ENCODE results near the gene IL1B.

Gene IL1B

DNA sequence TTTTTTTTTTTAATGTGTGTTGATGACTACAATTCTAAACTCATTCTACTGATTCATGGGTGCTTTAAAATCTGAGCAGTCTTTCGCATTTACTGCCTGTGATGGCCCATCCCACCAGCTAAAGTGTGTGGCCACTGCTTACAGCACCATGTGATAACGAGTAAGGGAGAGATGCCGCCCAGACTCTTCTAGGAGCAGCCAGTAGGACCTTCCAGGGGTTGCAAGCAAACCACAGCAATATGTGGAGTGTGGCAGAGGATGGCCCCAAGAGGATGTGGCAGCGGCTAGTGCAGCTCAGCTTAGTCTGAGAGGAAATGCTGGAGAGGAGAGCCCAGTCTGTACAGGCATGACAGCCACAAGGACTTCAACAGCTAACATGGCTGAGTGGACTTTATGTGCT is 14.9 kb downstream of the IL1B start:
- TF ChIP-seq Cebpa-rat (IDR thresholded peaks at IDR 0.05): no peak
- Histone ChIP-seq H3K27me3 (no peaks in the 10 kb centered on the region), H3K36me3 (peaks cover 0 to 6% (median 0%) of the 10 kb centered on the region in 11 experiments; a peak in 1 of 22 replicates), H3K4me1 (peaks cover 30 to 49% (median 40%) of the 10 kb centered on the region in 10 experiments), H3K9ac (peak overlapping the region in 3 of 11 experiments; percentile 1 to 24 (median 3); a peak in 3 of 22 replicates), H3K9me3 (replicated peaks in 1 of 11) (peaks cover 0 to 29% (median 19%) of the 10 kb centered on the region in 11 experiments; a peak in 18 of 22 replicates), H3K4me2 (peak overlapping the region; percentile 30 to 64 (median 56)), H3K4me3 (no peak overlapping the region), H4K20me1 (no peaks in the 10 kb centered on the region), H3K27ac (peak overlapping the region in 8 of 11 experiments; percentile 0 to 60 (median 41); a peak in 14 of 22 replicates)

DNA sequence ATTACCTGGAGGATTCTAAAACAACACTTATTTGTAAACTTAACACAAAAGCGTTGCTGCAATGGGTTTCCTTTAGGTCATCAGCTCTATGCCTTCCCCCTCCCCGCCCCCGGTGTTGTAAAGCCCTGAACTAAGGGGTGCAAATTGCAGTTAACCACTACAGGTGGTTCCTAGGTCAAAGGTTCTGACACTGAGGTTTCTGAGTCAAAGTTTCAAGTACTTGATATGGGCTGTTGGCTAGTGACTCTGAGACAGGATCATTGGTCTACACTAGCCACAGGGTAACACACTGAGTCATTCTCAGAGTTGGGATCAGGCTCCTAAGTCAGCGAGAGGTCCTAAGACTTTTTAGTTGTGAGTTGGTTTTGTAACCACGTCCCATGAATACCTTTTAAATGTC is 15.4 kb downstream of the IL1B start:
- 0 out of 22 replicates have a peak, but pooled peaks cover 0 to 6% (median 0%) of the 10 kb centered on the region in 11 experiments for H3K36me3 ChIP-seq
- peaks cover 0 to 30% (median 13%) of the 10 kb centered on the region in 11 experiments; a peak in 18 of 22 replicates for H3K9me3 ChIP-seq (replicated peaks in 1 of 11)
- no peak for TF ChIP-seq Cebpa-rat (IDR thresholded peaks at IDR 0.05)
- peaks cover 30 to 49% (median 40%) of the 10 kb centered on the region in 10 experiments for H3K4me1 ChIP-seq
- H3K4me2 ChIP-seq: peak overlapping the region in 10 of 11 experiments; percentile 21 to 64 (median 56); a peak in 19 of 22 replicates
- no peak overlapping the region for H3K4me3 ChIP-seq
- peak overlapping the region in 5 of 11 experiments; percentile 33 to 56 (median 47); a peak in 9 of 22 replicates for H3K27ac ChIP-seq
- H3K27me3 ChIP-seq: no peaks in the 10 kb centered on the region
- H4K20me1 ChIP-seq: no peaks in the 10 kb centered on the region
- no peak overlapping the region for H3K9ac ChIP-seq

DNA sequence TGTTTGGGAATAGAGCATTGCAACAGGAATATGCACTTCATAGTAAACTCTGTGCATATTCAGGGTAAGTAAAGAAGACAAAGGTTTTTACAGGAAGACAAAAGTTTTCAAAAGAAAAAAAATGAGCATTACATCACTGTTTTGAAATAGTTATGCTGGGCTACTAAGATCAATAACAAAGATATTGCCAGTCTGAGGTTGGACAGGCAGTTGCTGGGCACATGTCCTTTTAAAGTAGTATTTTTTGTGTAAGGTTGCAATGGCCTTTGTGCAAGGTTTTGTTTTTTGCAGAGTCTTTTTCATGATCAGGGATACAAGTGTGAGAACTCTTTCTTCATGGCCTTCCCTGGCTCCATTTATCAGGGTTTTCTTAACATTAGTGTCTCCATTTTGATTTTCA is 16.2 kb downstream of the IL1B start:
- H3K4me2 ChIP-seq: peak overlapping the region in 2 of 11 experiments; percentile 30 to 58; a peak in 2 of 22 replicates
- H3K27me3 ChIP-seq: no peaks in the 10 kb centered on the region
- TF ChIP-seq Cebpa-rat (IDR thresholded peaks at IDR 0.05): no peak
- H3K4me1 ChIP-seq: peaks cover 30 to 49% (median 37%) of the 10 kb centered on the region in 10 experiments
- H3K36me3 ChIP-seq: 0 out of 22 replicates have a peak, but pooled peaks cover 0 to 5% (median 0%) of the 10 kb centered on the region in 11 experiments
- no peak overlapping the region for H3K9ac ChIP-seq
- H4K20me1 ChIP-seq: no peaks in the 10 kb centered on the region
- peaks cover 0 to 36% (median 15%) of the 10 kb centered on the region in 11 experiments; a peak in 17 of 22 replicates for H3K9me3 ChIP-seq (replicated peaks in 1 of 11)
- peak overlapping the region in 1 of 11 experiments; percentile 33; a peak in 1 of 22 replicates for H3K27ac ChIP-seq
- no peak overlapping the region for H3K4me3 ChIP-seq

DNA sequence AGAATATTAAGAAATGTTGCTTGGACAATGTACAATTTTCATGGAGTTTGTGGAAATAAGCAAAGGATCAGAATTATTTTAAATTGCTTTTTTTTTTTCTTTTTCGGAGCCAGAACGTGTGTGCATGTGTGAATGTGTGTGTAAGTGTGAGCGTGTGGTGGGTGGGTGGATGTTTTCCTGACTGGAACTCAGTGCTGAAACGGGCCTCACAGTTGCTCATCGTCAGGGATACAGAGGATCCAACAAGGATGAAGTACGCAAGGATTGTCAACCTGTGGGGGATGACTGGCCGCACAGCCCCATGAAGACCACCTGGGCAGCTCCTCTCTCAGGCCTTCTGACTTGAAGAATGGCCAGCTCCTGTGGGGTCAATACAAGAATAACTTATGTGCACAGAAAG is 17.5 kb downstream of the IL1B start:
- no peak overlapping the region for H3K4me3 ChIP-seq
- no peak overlapping the region for H3K9ac ChIP-seq
- H3K4me1 ChIP-seq: peaks cover 19 to 37% (median 28%) of the 10 kb centered on the region in 10 experiments
- H3K36me3 ChIP-seq: no peaks in the 10 kb centered on the region
- no peak for TF ChIP-seq Cebpa-rat (IDR thresholded peaks at IDR 0.05)
- no peaks in the 10 kb centered on the region for H4K20me1 ChIP-seq
- no peaks in the 10 kb centered on the region for H3K27me3 ChIP-seq
- H3K9me3 ChIP-seq (replicated peaks in 1 of 11): peaks cover 0 to 27% (median 9%) of the 10 kb centered on the region in 11 experiments; a peak in 17 of 22 replicates
- no peak overlapping the region for H3K4me2 ChIP-seq
- no peak overlapping the region for H3K27ac ChIP-seq

DNA sequence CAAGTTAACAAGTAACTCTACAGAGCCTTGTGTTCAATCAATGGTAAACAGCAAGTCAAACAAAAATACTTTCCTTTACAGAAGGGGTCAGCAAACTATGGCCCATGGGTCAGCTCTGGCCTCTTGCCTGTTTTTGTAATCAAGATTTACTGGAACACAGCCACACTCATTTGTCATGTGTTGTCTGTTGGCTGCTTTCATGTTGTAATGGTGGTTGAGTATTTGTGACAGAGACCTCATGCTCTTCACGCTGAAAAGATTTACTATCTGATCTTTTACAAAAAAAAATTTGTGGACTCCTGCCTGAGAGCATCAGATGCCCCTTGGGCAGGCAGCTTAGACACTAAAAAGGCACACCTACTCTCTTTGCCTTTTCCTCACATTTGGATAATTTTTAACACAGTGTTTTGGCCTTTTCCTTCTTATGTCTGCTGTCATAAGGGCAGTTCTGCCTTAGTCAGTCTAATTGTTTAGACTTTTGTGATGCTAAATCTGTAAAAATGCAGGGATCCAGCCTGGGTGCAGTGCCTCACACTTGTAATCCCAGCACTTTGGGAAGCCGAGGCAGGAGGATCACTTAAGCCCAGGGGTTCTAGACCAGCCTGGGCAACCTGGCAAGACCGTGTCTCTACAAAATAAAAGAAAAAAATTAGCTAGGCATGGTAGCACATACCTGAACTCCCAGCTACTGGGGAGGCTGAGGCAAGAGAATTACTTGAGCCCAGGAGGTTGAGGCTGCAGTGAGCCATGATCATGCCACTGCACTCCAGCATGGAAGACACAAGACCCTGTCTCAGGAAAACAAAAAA is 18.3 kb downstream of the IL1B start:
- H3K4me2 ChIP-seq: no peak overlapping the region

DNA sequence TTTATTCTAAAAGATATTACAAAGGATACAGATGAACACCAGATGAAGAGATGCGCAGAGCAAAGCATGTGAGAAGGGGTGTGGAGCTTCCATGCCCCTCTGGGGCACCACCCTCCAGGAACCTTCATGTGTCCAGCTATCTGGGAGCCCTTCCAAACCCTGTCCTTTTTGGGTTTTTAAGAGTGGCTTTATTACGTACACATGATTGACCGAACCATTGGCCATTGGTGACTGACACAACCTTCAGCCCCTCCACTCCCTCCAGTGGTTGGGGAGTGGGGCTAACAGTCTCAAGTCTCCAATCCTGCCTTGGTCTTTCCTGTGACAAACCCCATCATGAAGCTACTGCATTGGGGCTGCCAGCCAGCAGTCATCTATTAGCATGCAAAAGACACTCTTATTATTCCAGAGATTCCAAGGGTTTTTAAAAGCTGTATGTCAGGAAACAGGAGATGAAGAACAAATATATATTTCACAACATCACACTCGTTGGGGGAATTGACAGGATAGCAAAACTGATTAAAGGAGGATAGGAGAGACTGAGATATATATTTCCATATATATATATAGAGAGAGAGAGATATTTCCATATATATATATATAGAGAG is 19.4 kb downstream of the IL1B start:
- no peak overlapping the region for H3K9ac ChIP-seq
- H3K27me3 ChIP-seq: no peaks in the 10 kb centered on the region
- peaks cover 22 to 37% (median 30%) of the 10 kb centered on the region in 10 experiments for H3K4me1 ChIP-seq
- H3K4me3 ChIP-seq: no peak overlapping the region
- no peaks in the 10 kb centered on the region for H4K20me1 ChIP-seq
- peaks cover 0 to 30% (median 5%) of the 10 kb centered on the region in 11 experiments; a peak in 13 of 22 replicates for H3K9me3 ChIP-seq (replicated peaks in 1 of 11)
- H3K36me3 ChIP-seq: no peaks in the 10 kb centered on the region
- no peak for TF ChIP-seq Cebpa-rat (IDR thresholded peaks at IDR 0.05)
- no peak overlapping the region for H3K27ac ChIP-seq
- H3K4me2 ChIP-seq: no peak overlapping the region

More for the DNA sequence above, 18.3 kb downstream of the IL1B start:
- no peak overlapping the region for H3K4me3 ChIP-seq
- H3K9ac ChIP-seq: no peak overlapping the region
- H3K4me1 ChIP-seq: peaks cover 17 to 37% (median 31%) of the 10 kb centered on the region in 10 experiments
- no peaks in the 10 kb centered on the region for H3K36me3 ChIP-seq
- no peaks in the 10 kb centered on the region for H3K27me3 ChIP-seq
- H3K27ac ChIP-seq: no peak overlapping the region; a peak in 1 of 22 replicates
- TF ChIP-seq Cebpa-rat (IDR thresholded peaks at IDR 0.05): no peak
- peaks cover 0 to 24% (median 5%) of the 10 kb centered on the region in 11 experiments; a peak in 13 of 22 replicates for H3K9me3 ChIP-seq (replicated peaks in 1 of 11)
- H4K20me1 ChIP-seq: no peaks in the 10 kb centered on the region

DNA sequence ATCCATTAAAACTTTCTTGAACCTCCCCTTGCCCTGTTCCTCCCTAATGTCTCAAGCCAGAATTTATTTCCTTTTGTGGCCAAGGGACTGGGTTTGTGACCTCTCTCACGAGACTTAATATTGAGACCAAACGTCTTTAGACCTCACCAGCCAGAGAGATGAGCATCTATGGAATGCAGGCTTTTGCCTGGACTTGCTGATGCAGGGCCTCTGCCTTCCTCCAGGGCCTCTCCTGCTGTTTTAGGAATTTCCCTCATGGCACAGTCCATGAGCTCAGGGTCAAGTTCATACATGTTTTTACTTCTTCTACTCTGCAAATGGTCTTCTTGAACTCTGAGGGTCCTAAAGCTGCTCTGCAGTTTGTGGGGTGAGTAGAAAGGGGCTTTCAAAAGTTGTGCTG is 22.3 kb downstream of the IL1B start:
- no peak overlapping the region for H3K27ac ChIP-seq
- no peak for TF ChIP-seq Cebpa-rat (IDR thresholded peaks at IDR 0.05)
- H3K4me3 ChIP-seq: no peak overlapping the region
- peaks cover 8 to 54% (median 29%) of the 10 kb centered on the region in 11 experiments; a peak in 21 of 22 replicates for H3K9me3 ChIP-seq (replicated peaks in 1 of 11)
- H3K27me3 ChIP-seq: no peaks in the 10 kb centered on the region
- H3K4me2 ChIP-seq: peak overlapping the region in 3 of 11 experiments; percentile 5 to 81 (median 7); a peak in 1 of 22 replicates
- no peaks in the 10 kb centered on the region for H4K20me1 ChIP-seq
- no peak overlapping the region for H3K9ac ChIP-seq
- peaks cover 15 to 40% (median 21%) of the 10 kb centered on the region in 10 experiments for H3K4me1 ChIP-seq
- no peaks in the 10 kb centered on the region for H3K36me3 ChIP-seq

DNA sequence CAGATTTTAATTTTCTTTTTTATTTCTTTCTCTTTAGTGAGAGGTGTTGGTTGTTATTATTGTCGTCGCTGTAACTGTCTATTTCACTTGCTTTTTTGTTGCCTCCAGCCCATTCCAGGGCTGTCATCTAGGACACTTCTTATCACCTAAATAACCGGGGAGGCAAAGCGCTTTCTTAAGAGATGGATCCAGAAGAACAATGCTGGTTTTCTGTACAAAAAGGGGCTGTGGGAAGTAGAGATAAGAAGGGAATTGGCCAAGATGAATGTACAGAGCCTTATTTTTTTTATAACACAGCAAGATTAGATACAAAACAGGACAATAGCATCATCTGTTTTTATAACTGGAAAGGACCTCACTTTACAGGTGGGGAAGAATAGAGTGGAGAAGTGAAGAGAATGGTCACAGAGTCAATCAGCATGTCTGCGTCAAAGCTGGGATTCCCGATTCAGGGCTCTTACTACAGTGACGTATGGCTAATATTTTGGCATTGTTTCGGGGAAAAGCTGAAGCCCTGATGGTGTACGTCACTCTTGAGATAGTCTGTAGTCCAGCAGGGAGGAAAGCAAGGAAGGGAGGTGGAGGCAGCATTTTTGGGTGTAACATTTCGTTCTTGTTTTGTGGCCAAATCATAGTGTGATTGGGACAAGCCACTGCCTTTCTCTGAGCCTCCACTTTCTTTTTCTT is 23.2 kb downstream of the IL1B start:
- Histone ChIP-seq H3K9ac (no peak overlapping the region), H3K36me3 (no peaks in the 10 kb centered on the region; a peak in 1 of 22 replicates), H3K27me3 (no peaks in the 10 kb centered on the region), H3K4me1 (peaks cover 15 to 40% (median 20%) of the 10 kb centered on the region in 10 experiments), H3K27ac (no peak overlapping the region), H3K4me2 (peak overlapping the region in 3 of 11 experiments; percentile 70 to 81 (median 76); a peak in 6 of 22 replicates), H3K4me3 (no peak overlapping the region), H3K9me3 (replicated peaks in 1 of 11) (peaks cover 8 to 62% (median 37%) of the 10 kb centered on the region in 11 experiments; a peak in 21 of 22 replicates), H4K20me1 (no peaks in the 10 kb centered on the region)
- TF ChIP-seq Cebpa-rat (IDR thresholded peaks at IDR 0.05): no peak

Measured in BLaER1 treated with 17β-estradiol and CSF1 and Interleukin-3, amounts not matched to agents 10 nM and 100 nM (cell line).